ENCODE data around the gene LCOR. TPM values are rescaled to one million over a fixed set of nuclear protein-coding genes. Genes with fewer than 3 reads are reported as not detected.

Gene LCOR
- total RNA-seq, 2 experiments from 2014 or later: 18.1 to 22.9 TPM

- Mint-ChIP-seq H3K9me3 (no peaks in the 10 kb centered on the region), H3K4me1 (ENCODE audit: low read depth) (peaks cover 19% of the 10 kb centered on the region), H3K27me3 (ENCODE audit: low read depth) (no peaks in the 10 kb centered on the region), H3K36me3 (ENCODE audit: low read depth) (no peaks in the 10 kb centered on the region), H3K27ac (no peak overlapping the region), H3K4me3 (no peak overlapping the region)
- no peak for DNase-seq
- intact Hi-C loops (cut with micrococcal nuclease): no loop called here
- CTCF ChIA-PET: interaction anchor here (0.7 to 1.9 kb wide), 11 partner anchors 8 to 454 kb away, joined by 3 to 14 read pairs (median 4); no protein-coding TSS in a partner anchor
These were observed 2.9 kb upstream of the LCOR start for GRCh38 chr10:96829029-96829773.

- peak overlapping the region; percentile 87 for H3K4me3 Mint-ChIP-seq
- no peaks in the 10 kb centered on the region for H3K27me3 Mint-ChIP-seq (ENCODE audit: low read depth)
- DNase-seq: peak; percentile 92
- H3K9me3 Mint-ChIP-seq: no peaks in the 10 kb centered on the region
- H3K36me3 Mint-ChIP-seq (ENCODE audit: low read depth): peaks cover 2% of the 10 kb centered on the region
- H3K4me1 Mint-ChIP-seq (ENCODE audit: low read depth): peaks cover 31% of the 10 kb centered on the region
- CTCF ChIA-PET: interaction anchor here (0.8 to 1.6 kb wide), 5 partner anchors 10 to 190 kb away, joined by 3 to 14 read pairs (median 3); no protein-coding TSS in a partner anchor
- H3K27ac Mint-ChIP-seq: peak overlapping the region; percentile 44
- intact Hi-C loops (cut with micrococcal nuclease): loop anchor here (1.0 to 10.0 kb wide), 16 partner anchors 42 to 584 kb away; partner anchors contain the start of genes FRAT2, PIK3AP1, TLL2 and TM9SF3
These were observed 1.4 kb upstream of the LCOR start for GRCh38 chr10:96830511-96831199.

GRCh38 chr10:96831200-96831866 lies 765 bp upstream of the LCOR start:
- CTCF ChIA-PET: no interaction called here
- H3K27ac Mint-ChIP-seq: peak overlapping the region; percentile 94
- peaks cover 38% of the 10 kb centered on the region for H3K4me1 Mint-ChIP-seq (ENCODE audit: low read depth)
- DNase-seq: no peak
- H3K9me3 Mint-ChIP-seq: no peaks in the 10 kb centered on the region
- H3K27me3 Mint-ChIP-seq (ENCODE audit: low read depth): no peaks in the 10 kb centered on the region
- peaks cover 2% of the 10 kb centered on the region for H3K36me3 Mint-ChIP-seq (ENCODE audit: low read depth)
- intact Hi-C loops (cut with micrococcal nuclease): loop anchor here (1.0 to 10.0 kb wide), 11 partner anchors 41 to 583 kb away; partner anchors contain the start of genes FRAT2, PIK3AP1 and TLL2
- H3K4me3 Mint-ChIP-seq: peak overlapping the region; percentile 87

- intact Hi-C loops (cut with micrococcal nuclease): loop anchor here (1.0 to 10.0 kb wide), 6 partner anchors 60 to 808 kb away; partner anchors contain the start of genes ARHGAP19, FRAT2 and PI4K2A
- Mint-ChIP-seq H3K27me3 (ENCODE audit: low read depth) (no peaks in the 10 kb centered on the region), H3K36me3 (ENCODE audit: low read depth) (peaks cover 8% of the 10 kb centered on the region), H3K27ac (peak overlapping the region; percentile 65), H3K9me3 (no peaks in the 10 kb centered on the region), H3K4me1 (ENCODE audit: low read depth) (peaks cover 47% of the 10 kb centered on the region), H3K4me3 (peak overlapping the region; percentile 88)
- peak; percentile 82 for DNase-seq
- CTCF ChIA-PET: interaction anchor here (0.6 kb wide), 1 partner anchor 204 kb away, joined by 3 read pairs; no protein-coding TSS in a partner anchor
These were observed 672 bp downstream of the LCOR start for GRCh38 chr10:96832721-96833219.

- Mint-ChIP-seq H3K4me1 (ENCODE audit: low read depth) (peaks cover 51% of the 10 kb centered on the region), H3K9me3 (no peaks in the 10 kb centered on the region), H3K36me3 (ENCODE audit: low read depth) (peaks cover 10% of the 10 kb centered on the region), H3K27me3 (ENCODE audit: low read depth) (no peaks in the 10 kb centered on the region), H3K4me3 (peak overlapping the region; percentile 87), H3K27ac (peak overlapping the region; percentile 64)
- CTCF ChIA-PET: no interaction called here
- intact Hi-C loops (cut with micrococcal nuclease): loop anchor here (1.0 to 10.0 kb wide), 6 partner anchors 59 to 807 kb away; partner anchors contain the start of genes ARHGAP19, FRAT2 and PI4K2A
- peak; percentile 28 for DNase-seq
These were observed 1.3 kb downstream of the LCOR start for GRCh38 chr10:96833220-96834001.

- Mint-ChIP-seq H3K27ac (no peak overlapping the region), H3K9me3 (no peaks in the 10 kb centered on the region), H3K4me3 (peak overlapping the region; percentile 87), H3K36me3 (ENCODE audit: low read depth) (peaks cover 11% of the 10 kb centered on the region), H3K4me1 (ENCODE audit: low read depth) (peaks cover 56% of the 10 kb centered on the region), H3K27me3 (ENCODE audit: low read depth) (no peaks in the 10 kb centered on the region)
- intact Hi-C loops (cut with micrococcal nuclease): loop anchor here (5.0 to 10.0 kb wide), 3 partner anchors 58 to 581 kb away; partner anchors contain the start of gene FRAT2
- CTCF ChIA-PET: no interaction called here
- no peak for DNase-seq
These were observed 2.0 kb downstream of the LCOR start for GRCh38 chr10:96834120-96834519.

- no peak for DNase-seq
- Mint-ChIP-seq H3K27me3 (ENCODE audit: low read depth) (no peaks in the 10 kb centered on the region), H3K27ac (peak overlapping the region; percentile 25), H3K4me1 (ENCODE audit: low read depth) (peaks cover 67% of the 10 kb centered on the region), H3K9me3 (no peaks in the 10 kb centered on the region), H3K36me3 (ENCODE audit: low read depth) (peaks cover 11% of the 10 kb centered on the region), H3K4me3 (no peak overlapping the region)
- CTCF ChIA-PET: interaction anchor here (0.9 to 1.4 kb wide), 2 partner anchors 75 to 190 kb away, joined by 3 to 4 read pairs; no protein-coding TSS in a partner anchor
- intact Hi-C loops (cut with micrococcal nuclease): loop anchor here (1.0 to 10.0 kb wide), 3 partner anchors 7 to 579 kb away; partner anchors contain the start of gene FRAT2
These were observed 3.8 kb downstream of the LCOR start for GRCh38 chr10:96835899-96836298.

GRCh38 chr10:96838529-96838928 lies 6.4 kb downstream of the LCOR start:
- no peak overlapping the region for H3K4me3 Mint-ChIP-seq
- no peaks in the 10 kb centered on the region for H3K9me3 Mint-ChIP-seq
- peaks cover 72% of the 10 kb centered on the region for H3K4me1 Mint-ChIP-seq (ENCODE audit: low read depth)
- peaks cover 11% of the 10 kb centered on the region for H3K36me3 Mint-ChIP-seq (ENCODE audit: low read depth)
- intact Hi-C loops (cut with micrococcal nuclease): loop anchor here (10.0 kb wide), 2 partner anchors 496 to 576 kb away; partner anchors contain the start of gene FRAT2
- no peaks in the 10 kb centered on the region for H3K27me3 Mint-ChIP-seq (ENCODE audit: low read depth)
- H3K27ac Mint-ChIP-seq: no peak overlapping the region
- no peak for DNase-seq
- CTCF ChIA-PET: no interaction called here

GRCh38 chr10:96840841-96841518 lies 8.9 kb downstream of the LCOR start:
- intact Hi-C loops (cut with micrococcal nuclease): no loop called here
- no peak overlapping the region for H3K27ac Mint-ChIP-seq
- H3K4me3 Mint-ChIP-seq: no peak overlapping the region
- H3K9me3 Mint-ChIP-seq: no peaks in the 10 kb centered on the region
- peaks cover 68% of the 10 kb centered on the region for H3K4me1 Mint-ChIP-seq (ENCODE audit: low read depth)
- DNase-seq: no peak
- H3K36me3 Mint-ChIP-seq (ENCODE audit: low read depth): peaks cover 9% of the 10 kb centered on the region
- no peaks in the 10 kb centered on the region for H3K27me3 Mint-ChIP-seq (ENCODE audit: low read depth)
- CTCF ChIA-PET: interaction anchor here (0.6 to 0.7 kb wide), 2 partner anchors 15 to 71 kb away, joined by 5 to 6 read pairs; no protein-coding TSS in a partner anchor

GRCh38 chr10:96842896-96843723 lies 11.0 kb downstream of the LCOR start:
- no peaks in the 10 kb centered on the region for H3K9me3 Mint-ChIP-seq
- intact Hi-C loops (cut with micrococcal nuclease): loop anchor here (1.0 kb wide), 1 partner anchor 8 kb away; no protein-coding TSS in a partner anchor
- CTCF ChIA-PET: interaction anchor here (0.5 to 1.0 kb wide), 3 partner anchors 48 to 1364 kb away, joined by 3 read pairs; no protein-coding TSS in a partner anchor
- peaks cover 68% of the 10 kb centered on the region for H3K4me1 Mint-ChIP-seq (ENCODE audit: low read depth)
- H3K36me3 Mint-ChIP-seq (ENCODE audit: low read depth): peaks cover 3% of the 10 kb centered on the region
- no peak for DNase-seq
- H3K27ac Mint-ChIP-seq: no peak overlapping the region
- H3K27me3 Mint-ChIP-seq (ENCODE audit: low read depth): no peaks in the 10 kb centered on the region
- H3K4me3 Mint-ChIP-seq: no peak overlapping the region

Measured in activated naive CD4-positive, alpha-beta T cell treated with anti-CD3 and anti-CD28 coated beads for 36 hours (primary cell).